ENCODE measurements around the gene IAH1. TPM values are rescaled to one million over a fixed set of nuclear protein-coding genes. Genes with fewer than 3 reads are reported as not detected.

The IAH1 gene
- total RNA-seq, 1 donor from 2014 or later = 31.1 TPM

DNA sequence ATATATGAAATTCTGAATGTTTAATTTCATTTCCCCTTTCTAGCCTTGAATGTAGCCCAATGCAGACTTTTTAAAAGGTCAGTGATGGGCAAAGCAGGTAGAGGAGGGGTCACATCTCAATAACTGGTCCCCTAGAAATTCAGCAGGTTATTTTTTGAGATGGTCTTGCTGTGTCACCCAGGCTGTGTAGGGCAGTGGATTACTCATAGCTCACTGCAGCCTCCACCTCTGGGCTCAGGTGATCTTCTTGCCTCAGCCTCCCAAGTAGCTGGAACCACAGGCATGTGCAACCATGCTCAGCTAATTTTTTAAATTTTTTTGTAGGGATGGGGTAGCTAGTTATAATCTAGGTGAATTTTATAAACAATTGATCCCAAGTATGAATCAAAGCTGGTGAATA lies 8.8 kb downstream of the IAH1 start:
- no peak overlapping the region for H3K9ac ChIP-seq (ENCODE audit: low read length)
- H3K4me3 ChIP-seq (ENCODE audit: insufficient read depth, low read depth, low read length) = no peak overlapping the region
- H3K36me3 ChIP-seq (ENCODE audit: insufficient read depth, low read length) = peaks cover 45% of the 10 kb centered on the region
- H3K4me2 ChIP-seq (ENCODE audit: low read length) = no peak overlapping the region
- Mint-ChIP-seq H3K27me3 (ENCODE audit: low read depth, unreplicated experiment) (no peaks in the 10 kb centered on the region), H3K9me3 (ENCODE audit: unreplicated experiment) (no peaks in the 10 kb centered on the region), H3K27ac (ENCODE audit: unreplicated experiment) (no peak overlapping the region), H3K4me3 (ENCODE audit: unreplicated experiment) (no peak overlapping the region), H3K36me3 (ENCODE audit: low read depth, unreplicated experiment) (peaks cover 16% of the 10 kb centered on the region), H3K4me1 (ENCODE audit: low read depth, unreplicated experiment) (peaks cover 29% of the 10 kb centered on the region)
- H3K27ac ChIP-seq (ENCODE audit: low read depth, low read length) = no peak overlapping the region
- no peak overlapping the region for H2AFZ ChIP-seq (ENCODE audit: low read depth, low read length)
- H3K9me3 ChIP-seq (ENCODE audit: insufficient read depth, low read depth, low read length) = no peaks in the 10 kb centered on the region
- H4K20me1 ChIP-seq (ENCODE audit: insufficient read depth, low read length) = peaks cover 59% of the 10 kb centered on the region
- H3K79me2 ChIP-seq (ENCODE audit: insufficient read depth, low read length) = peaks cover 18% of the 10 kb centered on the region
- no peak for TF ChIP-seq EZH2 (IDR thresholded peaks at IDR 0.05; ENCODE audit: insufficient read depth, low read length)
- TF ChIP-seq, protein P1, sequence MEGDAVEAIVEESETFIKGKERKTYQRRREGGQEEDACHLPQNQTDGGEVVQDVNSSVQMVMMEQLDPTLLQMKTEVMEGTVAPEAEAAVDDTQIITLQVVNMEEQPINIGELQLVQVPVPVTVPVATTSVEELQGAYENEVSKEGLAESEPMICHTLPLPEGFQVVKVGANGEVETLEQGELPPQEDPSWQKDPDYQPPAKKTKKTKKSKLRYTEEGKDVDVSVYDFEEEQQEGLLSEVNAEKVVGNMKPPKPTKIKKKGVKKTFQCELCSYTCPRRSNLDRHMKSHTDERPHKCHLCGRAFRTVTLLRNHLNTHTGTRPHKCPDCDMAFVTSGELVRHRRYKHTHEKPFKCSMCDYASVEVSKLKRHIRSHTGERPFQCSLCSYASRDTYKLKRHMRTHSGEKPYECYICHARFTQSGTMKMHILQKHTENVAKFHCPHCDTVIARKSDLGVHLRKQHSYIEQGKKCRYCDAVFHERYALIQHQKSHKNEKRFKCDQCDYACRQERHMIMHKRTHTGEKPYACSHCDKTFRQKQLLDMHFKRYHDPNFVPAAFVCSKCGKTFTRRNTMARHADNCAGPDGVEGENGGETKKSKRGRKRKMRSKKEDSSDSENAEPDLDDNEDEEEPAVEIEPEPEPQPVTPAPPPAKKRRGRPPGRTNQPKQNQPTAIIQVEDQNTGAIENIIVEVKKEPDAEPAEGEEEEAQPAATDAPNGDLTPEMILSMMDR (IDR thresholded peaks at IDR 0.05; ENCODE audit: insufficient read depth, low read depth, low read length) = no peak
- FAIRE-seq = no peak
- H3K4me1 ChIP-seq (ENCODE audit: insufficient read depth, low read length) = peaks cover 17% of the 10 kb centered on the region
- DNase-seq (ENCODE audit: low read depth) = no peak
- H3K27me3 ChIP-seq (ENCODE audit: insufficient read depth, low read length) = no peaks in the 10 kb centered on the region

DNA sequence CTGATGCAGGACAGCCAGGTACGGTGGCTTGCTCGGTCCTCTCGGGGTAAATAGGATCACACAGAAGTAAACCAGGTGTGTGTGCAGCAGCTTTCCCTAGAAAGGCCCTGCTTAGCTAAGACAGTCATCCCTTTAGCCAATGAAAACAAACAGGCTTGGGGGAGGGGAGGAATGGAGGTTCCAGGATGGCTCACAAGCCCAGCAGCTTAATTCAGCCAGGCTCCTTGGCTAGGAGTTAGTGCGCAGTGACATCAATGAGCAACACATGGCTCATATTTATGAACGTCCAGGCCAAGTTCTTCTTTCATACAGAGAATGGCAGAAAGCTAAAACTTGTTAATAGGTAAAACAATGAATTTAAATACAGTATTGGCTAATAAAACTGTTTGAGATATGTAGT lies 10.2 kb downstream of the IAH1 start:
- H3K27me3 Mint-ChIP-seq (ENCODE audit: low read depth, unreplicated experiment) = no peaks in the 10 kb centered on the region
- no peak overlapping the region for H3K4me3 ChIP-seq (ENCODE audit: insufficient read depth, low read depth, low read length)
- H3K4me3 Mint-ChIP-seq (ENCODE audit: unreplicated experiment) = no peak overlapping the region
- H3K9ac ChIP-seq (ENCODE audit: low read length) = no peak overlapping the region
- TF ChIP-seq, protein P1 (IDR thresholded peaks at IDR 0.05; ENCODE audit: insufficient read depth, low read depth, low read length) = no peak
- no peak for TF ChIP-seq EZH2 (IDR thresholded peaks at IDR 0.05; ENCODE audit: insufficient read depth, low read length)
- FAIRE-seq (no peak), DNase-seq (ENCODE audit: low read depth) (peak; percentile 53)
- H3K4me2 ChIP-seq (ENCODE audit: low read length) = no peak overlapping the region
- no peaks in the 10 kb centered on the region for H3K9me3 Mint-ChIP-seq (ENCODE audit: unreplicated experiment)
- H3K27me3 ChIP-seq (ENCODE audit: insufficient read depth, low read length) = no peaks in the 10 kb centered on the region
- H4K20me1 ChIP-seq (ENCODE audit: insufficient read depth, low read length) = peaks cover 57% of the 10 kb centered on the region
- no peak overlapping the region for H3K27ac ChIP-seq (ENCODE audit: low read depth, low read length)
- peaks cover 23% of the 10 kb centered on the region for H3K4me1 Mint-ChIP-seq (ENCODE audit: low read depth, unreplicated experiment)
- H3K79me2 ChIP-seq (ENCODE audit: insufficient read depth, low read length) = peaks cover 8% of the 10 kb centered on the region
- peaks cover 18% of the 10 kb centered on the region for H3K4me1 ChIP-seq (ENCODE audit: insufficient read depth, low read length)
- H3K9me3 ChIP-seq (ENCODE audit: insufficient read depth, low read depth, low read length) = no peaks in the 10 kb centered on the region
- H2AFZ ChIP-seq (ENCODE audit: low read depth, low read length) = no peak overlapping the region
- H3K36me3 Mint-ChIP-seq (ENCODE audit: low read depth, unreplicated experiment) = peaks cover 16% of the 10 kb centered on the region
- peaks cover 42% of the 10 kb centered on the region for H3K36me3 ChIP-seq (ENCODE audit: insufficient read depth, low read length)
- no peak overlapping the region for H3K27ac Mint-ChIP-seq (ENCODE audit: unreplicated experiment)

DNA sequence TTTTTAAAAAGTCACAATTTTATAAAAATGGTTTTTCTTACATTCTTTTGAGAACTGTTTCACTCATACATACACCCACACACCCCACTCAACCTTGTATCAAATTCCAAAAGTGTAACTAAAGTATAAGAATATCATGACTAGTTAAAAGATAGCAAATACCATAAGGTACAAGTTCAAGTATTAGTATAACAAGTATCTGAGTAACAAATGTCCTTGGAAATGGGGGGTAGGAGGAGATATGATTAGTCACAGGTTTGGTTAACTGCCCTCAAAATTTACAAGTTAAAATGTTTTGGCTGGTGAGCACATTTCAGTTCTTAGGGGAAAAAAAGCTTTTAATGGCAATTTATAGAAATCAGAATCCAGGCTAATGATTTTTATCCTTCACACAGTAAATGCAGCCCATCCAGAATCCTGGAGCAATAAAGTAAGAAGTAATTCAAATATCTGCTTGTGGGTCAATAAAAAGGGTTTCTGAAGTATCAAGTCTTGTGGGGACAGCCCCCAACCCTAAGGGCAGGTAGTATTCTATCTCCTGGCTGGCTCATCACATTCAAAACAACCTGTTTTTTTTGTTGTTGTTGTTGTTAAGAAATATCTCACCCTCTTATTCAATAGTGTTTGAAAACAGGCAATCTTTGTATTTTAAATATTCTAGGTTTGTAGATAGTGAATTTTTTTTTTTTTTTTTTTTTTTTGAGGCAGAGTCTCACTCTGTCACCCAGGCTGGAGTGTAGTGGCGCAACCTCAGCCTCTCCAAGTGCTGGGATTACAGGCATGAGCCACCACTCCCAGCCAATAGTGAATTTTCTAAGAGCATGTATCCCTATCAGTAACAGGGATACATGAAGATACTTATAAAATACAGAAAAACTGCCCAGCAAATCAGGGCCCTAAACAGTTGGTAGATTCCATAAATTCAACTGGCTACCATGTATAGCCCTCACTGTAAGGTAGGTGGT lies 14.5 kb downstream of the IAH1 start:
- Mint-ChIP-seq H3K27me3 (ENCODE audit: low read depth, unreplicated experiment) (no peaks in the 10 kb centered on the region), H3K4me3 (ENCODE audit: unreplicated experiment) (no peak overlapping the region), H3K36me3 (ENCODE audit: low read depth, unreplicated experiment) (peaks cover 24% of the 10 kb centered on the region), H3K4me1 (ENCODE audit: low read depth, unreplicated experiment) (peaks cover 9% of the 10 kb centered on the region), H3K27ac (ENCODE audit: unreplicated experiment) (peak overlapping the region; percentile 37), H3K9me3 (ENCODE audit: unreplicated experiment) (no peaks in the 10 kb centered on the region)
- H3K4me3 ChIP-seq (ENCODE audit: insufficient read depth, low read depth, low read length) = no peak overlapping the region
- H3K27ac ChIP-seq (ENCODE audit: low read depth, low read length) = no peak overlapping the region
- H3K9me3 ChIP-seq (ENCODE audit: insufficient read depth, low read depth, low read length) = no peaks in the 10 kb centered on the region
- DNase-seq (ENCODE audit: low read depth) = peak; percentile 55
- no peak for FAIRE-seq
- H3K27me3 ChIP-seq (ENCODE audit: insufficient read depth, low read length) = no peaks in the 10 kb centered on the region
- H2AFZ ChIP-seq (ENCODE audit: low read depth, low read length) = no peak overlapping the region
- no peak for TF ChIP-seq EZH2 (IDR thresholded peaks at IDR 0.05; ENCODE audit: insufficient read depth, low read length)
- TF ChIP-seq, protein P1 (IDR thresholded peaks at IDR 0.05; ENCODE audit: insufficient read depth, low read depth, low read length) = no peak
- H3K4me1 ChIP-seq (ENCODE audit: insufficient read depth, low read length) = peaks cover 8% of the 10 kb centered on the region
- no peaks in the 10 kb centered on the region for H3K79me2 ChIP-seq (ENCODE audit: insufficient read depth, low read length)
- H3K9ac ChIP-seq (ENCODE audit: low read length) = no peak overlapping the region
- peak overlapping the region; percentile 13 for H3K4me2 ChIP-seq (ENCODE audit: low read length)
- peaks cover 69% of the 10 kb centered on the region for H3K36me3 ChIP-seq (ENCODE audit: insufficient read depth, low read length)
- peaks cover 44% of the 10 kb centered on the region for H4K20me1 ChIP-seq (ENCODE audit: insufficient read depth, low read length)

Measured in astrocyte (in vitro differentiated cells and primary cell).